ENCODE measurements around the gene ARHGAP40.

Gene ARHGAP40

GRCh38 chr20:38609815-38610214 is 8.2 kb downstream of the ARHGAP40 start:
- H3K4me3 ChIP-seq (ENCODE audit: low read depth, low read length) = no peak overlapping the region
- no peak for DNase-seq (ENCODE audit: low read depth)
- TF ChIP-seq MYC (IDR thresholded peaks at IDR 0.05; ENCODE audit: low read depth, low read length) = no peak
- TF ChIP-seq CTCF (IDR thresholded peaks at IDR 0.05; ENCODE audit: low read depth, low read length) = no peak
- no peak for TF ChIP-seq MAX (IDR thresholded peaks at IDR 0.05; ENCODE audit: low read depth, low read length)
- no peak for TF ChIP-seq POLR2A (IDR thresholded peaks at IDR 0.05; ENCODE audit: extremely low read depth, insufficient read length)

DNA sequence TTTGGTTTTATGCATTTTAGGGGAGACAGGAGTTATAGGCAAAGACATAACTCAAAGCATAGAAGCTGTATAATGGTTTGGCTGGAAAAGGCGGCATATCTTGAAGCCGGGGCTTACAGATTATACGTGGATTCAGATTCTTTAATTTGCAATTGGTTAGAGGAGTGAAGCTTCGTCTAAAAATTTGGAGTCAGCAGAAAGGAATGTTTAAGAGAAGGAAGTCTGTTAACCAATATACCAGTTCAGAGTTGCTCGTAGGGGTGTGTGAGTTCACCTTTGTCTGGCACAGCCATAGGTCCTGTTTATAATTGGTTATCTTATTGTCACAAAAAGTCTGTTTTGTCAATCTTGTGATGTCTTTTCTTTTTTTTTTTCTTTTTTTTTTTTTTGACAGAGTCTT is 8.9 kb downstream of the ARHGAP40 start:
- no peak overlapping the region for H3K4me3 ChIP-seq (ENCODE audit: low read depth, low read length)
- DNase-seq (ENCODE audit: low read depth) = no peak
- TF ChIP-seq MAX (IDR thresholded peaks at IDR 0.05; ENCODE audit: low read depth, low read length) (no peak), POLR2A (IDR thresholded peaks at IDR 0.05; ENCODE audit: extremely low read depth, insufficient read length) (no peak), CTCF (IDR thresholded peaks at IDR 0.05; ENCODE audit: low read depth, low read length) (no peak), MYC (IDR thresholded peaks at IDR 0.05; ENCODE audit: low read depth, low read length) (no peak)

DNA sequence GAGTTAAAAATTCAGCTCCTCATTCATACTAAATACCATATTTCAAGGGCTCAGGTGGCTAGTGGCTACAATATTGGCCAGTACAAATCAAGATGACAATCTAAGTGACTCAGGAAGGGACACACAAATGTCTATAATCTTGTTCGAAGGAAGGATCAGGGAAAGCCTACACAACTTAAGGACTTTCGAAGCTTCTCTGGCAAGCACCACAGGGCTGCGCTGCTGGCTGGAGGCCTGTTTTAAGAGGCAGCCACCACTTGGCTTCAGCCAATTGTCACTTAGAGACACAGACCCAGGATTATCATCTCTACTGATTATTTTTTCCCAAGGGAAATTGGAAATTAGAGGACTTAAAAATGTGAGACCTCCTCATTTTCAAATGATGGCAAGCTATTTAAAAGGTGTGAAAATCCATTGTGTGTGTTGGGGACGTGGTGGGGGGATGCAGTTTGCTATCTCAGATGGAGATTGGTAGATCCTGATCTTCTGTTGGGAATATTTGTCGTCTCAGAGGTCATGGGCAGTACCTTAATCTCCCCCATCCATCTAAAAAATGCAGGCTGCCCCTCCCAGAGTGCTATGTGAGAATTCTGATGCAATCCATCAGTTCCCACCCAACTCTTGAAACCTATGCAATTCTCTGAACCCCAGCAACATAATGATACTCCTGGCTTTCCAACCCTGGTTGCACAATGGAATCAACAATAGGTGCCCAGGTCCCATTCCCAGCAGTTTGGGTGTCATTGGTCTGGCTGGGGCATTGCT is 11.3 kb downstream of the ARHGAP40 start:
- no peak for DNase-seq (ENCODE audit: low read depth)
- no peak overlapping the region for H3K4me3 ChIP-seq (ENCODE audit: low read depth, low read length)
- TF ChIP-seq MAX (IDR thresholded peaks at IDR 0.05; ENCODE audit: low read depth, low read length) = no peak
- no peak for TF ChIP-seq MYC (IDR thresholded peaks at IDR 0.05; ENCODE audit: low read depth, low read length)
- no peak for TF ChIP-seq CTCF (IDR thresholded peaks at IDR 0.05; ENCODE audit: low read depth, low read length)

DNA sequence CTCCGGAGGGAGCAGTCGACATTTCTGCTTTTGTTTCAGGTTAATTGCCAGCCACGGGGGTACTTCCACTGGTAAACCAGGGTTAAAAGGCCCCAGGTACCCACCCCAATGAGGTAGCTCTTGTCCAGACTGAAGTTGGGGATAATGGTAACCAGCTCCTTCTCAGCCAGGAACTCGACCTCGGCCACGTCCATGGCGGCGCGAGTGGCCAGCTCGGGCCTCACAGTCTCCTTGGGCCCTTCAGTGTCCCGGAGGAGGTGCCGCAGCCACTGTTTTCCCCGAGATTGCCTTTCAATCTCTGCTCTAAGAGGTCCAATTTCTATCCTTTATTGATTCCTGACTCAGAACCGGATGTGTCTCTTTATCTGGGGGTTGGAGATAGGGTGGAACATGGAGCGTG is 13.7 kb downstream of the ARHGAP40 start:
- TF ChIP-seq POLR2A (IDR thresholded peaks at IDR 0.05; ENCODE audit: extremely low read depth, insufficient read length) (no peak), MAX (IDR thresholded peaks at IDR 0.05; ENCODE audit: low read depth, low read length) (no peak), MYC (IDR thresholded peaks at IDR 0.05; ENCODE audit: low read depth, low read length) (no peak), CTCF (IDR thresholded peaks at IDR 0.05; ENCODE audit: low read depth, low read length) (no peak)
- DNase-seq (ENCODE audit: low read depth) = no peak
- no peak overlapping the region for H3K4me3 ChIP-seq (ENCODE audit: low read depth, low read length)

- H3K4me3 ChIP-seq (ENCODE audit: low read depth, low read length) = no peak overlapping the region
- no peak for DNase-seq (ENCODE audit: low read depth)
- TF ChIP-seq MYC (IDR thresholded peaks at IDR 0.05; ENCODE audit: low read depth, low read length) (no peak), POLR2A (IDR thresholded peaks at IDR 0.05; ENCODE audit: extremely low read depth, insufficient read length) (no peak), CTCF (IDR thresholded peaks at IDR 0.05; ENCODE audit: low read depth, low read length) (no peak), MAX (IDR thresholded peaks at IDR 0.05; ENCODE audit: low read depth, low read length) (no peak)
Observed at GRCh38 chr20:38616457-38616856, 14.8 kb downstream of the ARHGAP40 start.

All from NB4 (cell line).